Activated naive CD4-positive, alpha-beta T cell treated with anti-CD3 and anti-CD28 coated beads for 36 hours (primary cell): ENCODE results near the gene DIDO1. TPM values are rescaled to one million over a fixed set of nuclear protein-coding genes. Genes with fewer than 3 reads are reported as not detected.

Experiments used
- CTCF ChIA-PET: fragments of 350-600 bp; sonication (Branson Sonifier 250); formaldehyde crosslinking; loops from one replicate; lab custom pipeline; 2021; ENCODE audit warnings: antibody characterized with exemption; lab: Charles Lee
- DNase-seq: peaks from one replicate; pipeline ENCODE4 v3.0.0-alpha.2; 2020
- H3K27ac Mint-ChIP-seq: one replicate; pipeline ENCODE4 v1.8.0; 2021; ENCODE audit warnings: mild to moderate bottlenecking, mixed read lengths
- H3K27me3 Mint-ChIP-seq: one replicate; pipeline ENCODE4 v1.8.0; 2021; ENCODE audit warnings: low read depth, mixed read lengths
- H3K36me3 Mint-ChIP-seq: one replicate; pipeline ENCODE4 v1.8.0; 2021; ENCODE audit warnings: low read depth, mixed read lengths
- H3K4me1 Mint-ChIP-seq: one replicate; pipeline ENCODE4 v1.8.0; 2021; ENCODE audit warnings: low read depth, mixed read lengths
- H3K4me3 Mint-ChIP-seq: one replicate; pipeline ENCODE4 v1.8.0; 2021; ENCODE audit warnings: mild to moderate bottlenecking, moderate library complexity, mixed read lengths
- H3K9me3 Mint-ChIP-seq: one replicate; pipeline ENCODE4 v1.8.0; 2021; ENCODE audit warnings: mixed read lengths
- intact Hi-C: fragments of 100-400 bp; cut with micrococcal nuclease; formaldehyde crosslinking; loops from one replicate; pipeline ENCODE4 v1.15.1; 2023
- total RNA-seq, 2 experiments: library from RNA; stranded (reverse); gene quantifications; one replicate each; pipeline ENCODE4 v1.2.3, GENCODE V29; 2021

DIDO1 gene
- 10 to 100 TPM; 49.5 to 50.3 TPM for total RNA-seq

DNA sequence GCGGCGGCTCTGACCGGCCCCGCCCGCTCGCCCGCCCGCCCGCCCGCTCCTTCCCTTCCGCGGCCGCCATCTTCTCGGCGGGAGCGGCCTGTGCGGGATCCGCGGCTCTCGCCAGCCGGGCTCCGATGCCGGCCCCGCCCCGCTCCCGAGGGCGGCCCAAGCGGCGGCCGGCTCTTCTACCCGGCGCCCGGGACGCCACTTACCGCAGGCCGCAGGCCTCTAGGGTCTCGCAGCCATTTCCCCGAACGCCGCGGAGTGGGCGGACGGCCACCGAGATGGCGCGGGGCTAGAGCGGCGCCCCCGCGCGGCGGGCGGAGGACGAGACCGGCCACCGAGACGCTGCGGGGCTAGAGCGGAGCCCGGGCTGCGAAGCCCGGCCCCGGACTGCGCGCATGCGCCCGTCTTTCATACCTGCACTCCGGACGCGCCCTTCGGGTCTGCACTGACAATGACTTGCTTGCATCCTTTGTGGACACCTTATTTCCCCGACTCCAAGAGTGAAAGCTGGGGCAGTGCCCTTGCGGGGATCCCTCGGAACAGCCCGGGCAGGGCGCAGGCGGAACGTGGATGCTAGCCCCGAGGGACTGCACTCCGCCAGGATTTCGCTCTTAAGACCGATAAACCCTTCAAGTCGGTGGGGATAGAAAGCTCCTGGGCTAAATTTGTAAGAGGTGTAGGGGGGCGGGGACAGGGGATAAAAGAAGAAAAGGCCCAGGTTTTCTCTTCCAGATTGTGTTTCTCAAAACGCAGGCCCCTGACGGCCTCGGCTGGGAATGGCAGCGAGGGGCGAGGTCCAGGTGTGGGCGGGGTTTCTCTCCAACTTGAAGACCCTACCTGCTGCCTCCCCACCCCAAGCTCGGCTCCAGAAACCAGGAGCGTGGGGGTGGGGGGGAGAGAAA, at the start of gene DIDO1:
DIDO1 (minus strand) TSS at position 277 of the 899 bp plus-strand sequence.
- Mint-ChIP-seq H3K9me3 (no peaks in the 10 kb centered on the region), H3K27ac (peak within 1 kb of the TSS; percentile 91), H3K36me3 (peaks cover 5% of the 10 kb centered on the region), H3K27me3 (no peaks in the 10 kb centered on the region), H3K4me3 (peak within 1 kb of the TSS; percentile 86), H3K4me1 (peaks cover 69% of the 10 kb centered on the region)
- peak; percentile 91 for DNase-seq
- intact Hi-C loops: loop anchor here (1.0 kb wide), 2 partner anchors 11 to 65 kb away; partner anchors contain the start of gene TCFL5
- CTCF ChIA-PET: interaction anchor here (0.6 to 2.9 kb wide), 6 partner anchors 8 to 28 kb away, joined by 3 to 15 read pairs (median 3); no protein-coding TSS in a partner anchor

DNA sequence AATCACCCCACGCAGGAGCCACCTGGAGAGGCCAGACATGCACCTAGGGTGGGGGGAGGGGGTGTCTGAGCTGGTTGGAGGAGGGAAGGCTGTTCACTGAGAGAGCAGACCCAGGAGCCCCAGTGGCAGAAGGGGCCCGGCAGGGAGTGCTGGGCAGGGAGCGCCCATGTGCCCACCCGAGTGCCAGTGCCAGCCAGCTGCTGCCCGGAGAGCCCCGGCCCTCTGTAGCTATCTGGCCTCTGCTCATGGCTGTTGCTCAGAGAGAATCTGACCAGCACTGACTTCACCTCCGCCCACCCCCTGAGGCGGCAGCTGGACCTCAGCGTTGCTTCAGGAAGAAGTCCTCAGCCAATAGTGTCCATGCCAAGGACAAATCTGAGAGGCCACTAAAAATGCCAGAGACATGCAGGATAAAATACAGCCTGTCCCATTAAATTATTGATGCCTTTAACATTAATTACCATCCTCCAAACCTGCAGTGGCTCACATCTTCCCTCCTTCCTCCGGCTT, 49.0 kb upstream of the DIDO1 start:
- Mint-ChIP-seq H3K9me3 (no peaks in the 10 kb centered on the region), H3K27ac (no peak overlapping the region), H3K27me3 (peaks cover 42% of the 10 kb centered on the region), H3K36me3 (no peaks in the 10 kb centered on the region), H3K4me1 (peaks cover 33% of the 10 kb centered on the region), H3K4me3 (no peak overlapping the region)
- intact Hi-C loops: no loop called here
- DNase-seq: no peak
- CTCF ChIA-PET: interaction anchor here (0.7 to 1.9 kb wide), 3 partner anchors 34 to 493 kb away, joined by 3 to 6 read pairs (median 3); no protein-coding TSS in a partner anchor

DNA sequence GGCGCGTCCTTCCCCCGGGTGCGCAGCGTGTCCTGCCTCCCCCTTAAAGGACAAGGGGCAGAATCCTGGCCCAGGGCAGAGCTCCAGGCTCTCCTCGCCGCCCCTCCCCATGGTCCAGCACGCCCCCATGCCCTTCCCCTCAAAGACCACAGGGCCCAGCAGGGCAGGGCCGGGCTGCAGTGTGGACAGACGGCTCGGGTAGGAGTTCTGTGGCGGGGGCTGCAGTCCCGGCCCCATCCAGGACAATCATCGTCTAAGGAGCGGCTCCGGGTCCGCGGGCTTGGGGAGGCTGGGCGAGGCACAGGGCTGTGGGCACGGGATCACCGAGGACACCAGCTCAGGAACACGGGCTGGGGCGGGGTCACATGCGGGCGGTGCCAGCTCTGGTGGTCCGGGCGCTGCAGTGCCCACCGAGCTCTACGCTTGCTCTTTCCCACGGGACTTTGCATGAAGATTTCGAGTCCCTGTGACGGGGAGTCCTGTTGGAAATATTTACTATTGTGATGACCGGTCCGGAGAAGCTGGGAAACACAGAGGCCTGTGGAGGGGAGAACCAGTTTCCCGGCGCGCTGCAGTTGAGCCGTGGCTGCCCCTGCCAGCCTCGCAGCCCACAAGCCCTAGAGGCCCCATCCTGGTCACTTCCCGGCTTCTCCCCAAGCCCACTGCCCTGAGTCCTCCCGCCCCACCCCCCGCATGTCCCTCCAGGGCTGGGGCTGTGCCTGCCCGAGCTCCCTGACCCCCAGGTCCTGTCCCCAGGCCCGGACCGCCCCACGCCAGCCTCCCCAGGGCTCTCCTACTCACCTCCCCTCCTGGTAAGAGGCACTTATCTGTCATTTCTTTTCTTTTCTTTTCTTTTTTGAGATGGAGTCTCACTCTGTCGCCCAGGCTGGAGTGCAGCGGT, 46.8 kb upstream of the DIDO1 start:
- intact Hi-C loops: loop anchor here (1.0 to 2.0 kb wide), 3 partner anchors 36 to 206 kb away; no protein-coding TSS in a partner anchor
- no peaks in the 10 kb centered on the region for H3K9me3 Mint-ChIP-seq
- H3K27ac Mint-ChIP-seq: no peak overlapping the region
- H3K4me1 Mint-ChIP-seq: peaks cover 18% of the 10 kb centered on the region
- H3K27me3 Mint-ChIP-seq: peaks cover 29% of the 10 kb centered on the region
- no peaks in the 10 kb centered on the region for H3K36me3 Mint-ChIP-seq
- H3K4me3 Mint-ChIP-seq: no peak overlapping the region
- no peak for DNase-seq
- CTCF ChIA-PET: interaction anchor here (0.6 to 1.5 kb wide), 21 partner anchors 8 to 159 kb away, joined by 3 to 6 read pairs (median 4); no protein-coding TSS in a partner anchor

DNA sequence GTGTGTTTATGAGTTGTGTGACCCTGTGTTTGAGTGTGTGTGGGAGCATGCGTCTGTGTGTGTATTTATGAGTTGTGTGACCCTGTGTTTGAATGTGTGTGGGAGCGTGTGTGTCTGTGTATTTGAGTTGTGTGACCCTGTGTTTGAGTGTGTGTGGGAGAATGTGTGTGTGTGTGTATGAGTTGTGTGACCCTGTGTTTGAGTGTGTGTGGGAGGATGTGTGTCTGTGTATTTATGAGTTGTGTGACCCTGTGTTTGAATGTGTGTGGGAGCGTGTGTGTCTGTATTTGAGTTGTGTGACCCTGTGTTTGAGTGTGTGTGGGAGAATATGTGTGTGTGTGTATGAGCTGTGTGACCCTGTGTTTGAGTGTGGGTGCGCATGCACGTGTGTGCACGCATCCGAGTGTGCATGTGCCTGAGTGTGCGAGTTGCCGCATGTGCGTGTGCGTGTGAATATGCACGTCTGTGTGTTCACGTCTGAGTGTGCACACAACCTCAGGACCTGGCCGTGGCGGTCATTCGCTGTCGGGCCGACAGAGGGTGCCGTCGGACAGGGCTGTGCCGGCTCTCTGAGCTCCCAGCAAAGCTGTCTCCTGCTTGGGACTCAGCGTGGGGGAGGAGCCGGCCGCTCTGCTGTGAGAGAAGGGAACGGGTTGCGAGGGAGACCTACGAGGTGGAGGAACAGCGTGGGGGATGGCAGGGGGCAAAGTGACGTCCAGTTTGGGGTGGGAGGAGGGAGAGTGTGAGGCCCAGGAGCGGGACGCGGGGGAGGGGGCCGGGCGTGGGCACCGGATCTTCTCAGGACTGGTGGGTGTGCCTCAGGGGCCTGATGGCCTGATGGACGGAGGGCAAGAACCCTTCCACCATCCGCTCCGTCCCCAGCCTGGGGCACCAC, 45.9 kb upstream of the DIDO1 start:
- Mint-ChIP-seq H3K9me3 (no peaks in the 10 kb centered on the region), H3K36me3 (no peaks in the 10 kb centered on the region), H3K27ac (no peak overlapping the region), H3K27me3 (peaks cover 29% of the 10 kb centered on the region), H3K4me1 (peaks cover 9% of the 10 kb centered on the region), H3K4me3 (no peak overlapping the region)
- intact Hi-C loops: loop anchor here (1.0 to 2.0 kb wide), 3 partner anchors 37 to 207 kb away; no protein-coding TSS in a partner anchor
- CTCF ChIA-PET: interaction anchor here (0.6 to 1.5 kb wide), 23 partner anchors 8 to 158 kb away, joined by 3 to 6 read pairs (median 4); no protein-coding TSS in a partner anchor
- peak; percentile 91 for DNase-seq

DNA sequence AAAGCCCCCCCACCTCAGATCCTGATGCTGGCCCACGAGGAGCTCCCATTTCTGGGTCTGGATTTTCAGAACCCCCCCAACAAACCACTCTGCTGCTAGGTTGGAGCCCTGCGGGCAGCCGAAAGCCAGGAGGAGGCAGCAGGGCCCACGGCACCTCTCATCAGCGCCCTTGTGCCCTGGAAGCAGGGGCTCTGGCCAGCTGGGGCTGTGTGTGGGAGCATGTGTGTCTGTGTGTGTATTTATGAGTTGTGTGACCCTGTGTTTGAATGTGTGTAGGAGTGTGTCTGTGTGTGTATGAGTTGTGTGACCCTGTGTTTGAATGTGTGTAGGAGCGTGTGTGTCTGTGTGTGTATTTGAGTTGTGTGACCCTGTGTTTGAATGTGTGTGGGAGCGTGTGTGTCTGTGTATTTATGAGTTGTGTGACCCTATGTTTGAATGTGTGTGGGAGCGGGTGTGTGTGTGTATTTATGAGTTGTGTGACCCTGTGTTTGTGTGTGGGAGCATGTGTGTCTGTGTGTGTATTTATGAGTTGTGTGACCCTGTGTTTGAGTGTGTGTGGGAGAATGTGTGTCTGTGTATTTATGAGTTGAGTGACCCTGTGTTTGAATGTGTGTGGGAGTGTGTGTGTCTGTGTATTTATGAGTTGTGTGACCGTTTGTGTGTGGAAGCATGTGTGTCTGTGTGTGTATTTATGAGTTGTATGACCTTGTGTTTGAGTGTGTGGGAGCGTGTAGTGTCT, 45.1 kb upstream of the DIDO1 start:
- Mint-ChIP-seq H3K4me3 (no peak overlapping the region), H3K9me3 (no peaks in the 10 kb centered on the region), H3K4me1 (peaks cover 9% of the 10 kb centered on the region), H3K27me3 (peaks cover 27% of the 10 kb centered on the region), H3K36me3 (no peaks in the 10 kb centered on the region), H3K27ac (no peak overlapping the region)
- no peak for DNase-seq
- intact Hi-C loops: no loop called here
- CTCF ChIA-PET: interaction anchor here (0.6 to 1.5 kb wide), 9 partner anchors 18 to 157 kb away, joined by 3 to 12 read pairs (median 3); no protein-coding TSS in a partner anchor

GRCh38 chr20:62970307-62971210, 44.3 kb upstream of the DIDO1 start:
- Mint-ChIP-seq H3K27me3 (peaks cover 24% of the 10 kb centered on the region), H3K9me3 (no peaks in the 10 kb centered on the region), H3K4me1 (peaks cover 9% of the 10 kb centered on the region), H3K4me3 (no peak overlapping the region), H3K27ac (no peak overlapping the region), H3K36me3 (no peaks in the 10 kb centered on the region)
- CTCF ChIA-PET: interaction anchor here (0.6 to 1.5 kb wide), 7 partner anchors 18 to 69 kb away, joined by 3 to 12 read pairs (median 3); no protein-coding TSS in a partner anchor
- no peak for DNase-seq
- intact Hi-C loops: no loop called here

GRCh38 chr20:62969939-62970306, 43.6 kb upstream of the DIDO1 start:
- no peak for DNase-seq
- intact Hi-C loops: no loop called here
- Mint-ChIP-seq H3K36me3 (no peaks in the 10 kb centered on the region), H3K4me3 (no peak overlapping the region), H3K27me3 (peaks cover 23% of the 10 kb centered on the region), H3K4me1 (peaks cover 9% of the 10 kb centered on the region), H3K9me3 (no peaks in the 10 kb centered on the region), H3K27ac (peak overlapping the region; percentile 31)
- CTCF ChIA-PET: interaction anchor here (1.5 kb wide), 1 partner anchor 39 kb away, joined by 12 read pairs; no protein-coding TSS in a partner anchor

GRCh38 chr20:62969179-62969760, 43.0 kb upstream of the DIDO1 start:
- Mint-ChIP-seq H3K36me3 (no peaks in the 10 kb centered on the region), H3K27me3 (peaks cover 19% of the 10 kb centered on the region), H3K4me1 (peaks cover 9% of the 10 kb centered on the region), H3K27ac (no peak overlapping the region), H3K9me3 (no peaks in the 10 kb centered on the region), H3K4me3 (no peak overlapping the region)
- CTCF ChIA-PET: interaction anchor here (1.4 kb wide), 1 partner anchor 39 kb away, joined by 3 read pairs; no protein-coding TSS in a partner anchor
- DNase-seq: no peak
- intact Hi-C loops: no loop called here

- Mint-ChIP-seq H3K36me3 (no peaks in the 10 kb centered on the region), H3K9me3 (no peaks in the 10 kb centered on the region), H3K27me3 (peaks cover 12% of the 10 kb centered on the region), H3K27ac (no peak overlapping the region), H3K4me3 (no peak overlapping the region), H3K4me1 (peaks cover 8% of the 10 kb centered on the region)
- CTCF ChIA-PET: interaction anchor here (1.4 kb wide), 1 partner anchor 40 kb away, joined by 3 read pairs; no protein-coding TSS in a partner anchor
- no peak for DNase-seq
- intact Hi-C loops: no loop called here
Measured at GRCh38 chr20:62968378-62969178, 42.3 kb upstream of the DIDO1 start.
